ENCODE measurements around the gene OR6A2.

The OR6A2 gene

GRCh38 chr11:6755303-6755952 lies 44.1 kb downstream of the OR6A2 start:
- no peaks in the 10 kb centered on the region for H3K36me3 ChIP-seq (ENCODE audit: insufficient read depth, low read length)
- H3K9ac ChIP-seq (ENCODE audit: low read depth, low read length): no peak overlapping the region

GRCh38 chr11:6747097-6747668 lies 52.3 kb downstream of the OR6A2 start:
- no peak overlapping the region for H3K9ac ChIP-seq (ENCODE audit: low read depth, low read length)
- no peak overlapping the region for H3K4me3 ChIP-seq (ENCODE audit: low read length)
- no peaks in the 10 kb centered on the region for H3K36me3 ChIP-seq (ENCODE audit: insufficient read depth, low read length)
- H3K9me3 ChIP-seq (replicated peaks; ENCODE audit: low read length): no peaks in the 10 kb centered on the region
- no peak overlapping the region for H3K4me2 ChIP-seq (ENCODE audit: low read length)
- no peaks in the 10 kb centered on the region for H3K4me1 ChIP-seq (ENCODE audit: control insufficient read depth, insufficient read depth, low read length)
- H3K27me3 ChIP-seq (ENCODE audit: control insufficient read depth, insufficient read depth, low read length): peaks cover 29% of the 10 kb centered on the region

More at GRCh38 chr11:6755303-6755952, 44.1 kb downstream of the OR6A2 start:
- H3K4me2 ChIP-seq (ENCODE audit: low read length): no peak overlapping the region
- no peak overlapping the region for H3K4me3 ChIP-seq (ENCODE audit: low read length)
- no peaks in the 10 kb centered on the region for H3K4me1 ChIP-seq (ENCODE audit: control insufficient read depth, insufficient read depth, low read length)
- H3K27me3 ChIP-seq (ENCODE audit: control insufficient read depth, insufficient read depth, low read length): no peaks in the 10 kb centered on the region
- no peaks in the 10 kb centered on the region for H3K9me3 ChIP-seq (replicated peaks; ENCODE audit: low read length)

GRCh38 chr11:6746626-6747025 lies 52.9 kb downstream of the OR6A2 start:
- no peak overlapping the region for H3K9ac ChIP-seq (ENCODE audit: low read depth, low read length)
- no peak overlapping the region for H3K4me2 ChIP-seq (ENCODE audit: low read length)
- H3K36me3 ChIP-seq (ENCODE audit: insufficient read depth, low read length): no peaks in the 10 kb centered on the region
- H3K4me1 ChIP-seq (ENCODE audit: control insufficient read depth, insufficient read depth, low read length): no peaks in the 10 kb centered on the region
- H3K9me3 ChIP-seq (replicated peaks; ENCODE audit: low read length): no peaks in the 10 kb centered on the region
- H3K4me3 ChIP-seq (ENCODE audit: low read length): no peak overlapping the region
- H3K27me3 ChIP-seq (ENCODE audit: control insufficient read depth, insufficient read depth, low read length): peaks cover 33% of the 10 kb centered on the region

- H3K9ac ChIP-seq (ENCODE audit: low read depth, low read length): no peak overlapping the region
These were observed 53.3 kb downstream of the OR6A2 start for GRCh38 chr11:6746086-6746618.

GRCh38 chr11:6745465-6746015 lies 53.9 kb downstream of the OR6A2 start:
- Histone ChIP-seq H3K4me3 (ENCODE audit: low read length) (no peak overlapping the region), H3K27me3 (ENCODE audit: control insufficient read depth, insufficient read depth, low read length) (peaks cover 33% of the 10 kb centered on the region), H3K36me3 (ENCODE audit: insufficient read depth, low read length) (no peaks in the 10 kb centered on the region), H3K9me3 (replicated peaks; ENCODE audit: low read length) (no peaks in the 10 kb centered on the region), H3K4me2 (ENCODE audit: low read length) (no peak overlapping the region), H3K9ac (ENCODE audit: low read depth, low read length) (no peak overlapping the region), H3K4me1 (ENCODE audit: control insufficient read depth, insufficient read depth, low read length) (no peaks in the 10 kb centered on the region)

More at GRCh38 chr11:6746086-6746618, 53.3 kb downstream of the OR6A2 start:
- Histone ChIP-seq H3K27me3 (ENCODE audit: control insufficient read depth, insufficient read depth, low read length) (peaks cover 33% of the 10 kb centered on the region), H3K4me2 (ENCODE audit: low read length) (no peak overlapping the region), H3K36me3 (ENCODE audit: insufficient read depth, low read length) (no peaks in the 10 kb centered on the region), H3K4me3 (ENCODE audit: low read length) (no peak overlapping the region), H3K4me1 (ENCODE audit: control insufficient read depth, insufficient read depth, low read length) (no peaks in the 10 kb centered on the region), H3K9me3 (replicated peaks; ENCODE audit: low read length) (no peaks in the 10 kb centered on the region)

GRCh38 chr11:6745018-6745417 lies 54.5 kb downstream of the OR6A2 start:
- H3K4me1 ChIP-seq (ENCODE audit: control insufficient read depth, insufficient read depth, low read length): no peaks in the 10 kb centered on the region
- peaks cover 33% of the 10 kb centered on the region for H3K27me3 ChIP-seq (ENCODE audit: control insufficient read depth, insufficient read depth, low read length)
- no peaks in the 10 kb centered on the region for H3K36me3 ChIP-seq (ENCODE audit: insufficient read depth, low read length)
- no peak overlapping the region for H3K4me2 ChIP-seq (ENCODE audit: low read length)
- H3K9me3 ChIP-seq (replicated peaks; ENCODE audit: low read length): no peaks in the 10 kb centered on the region
- no peak overlapping the region for H3K9ac ChIP-seq (ENCODE audit: low read depth, low read length)
- no peak overlapping the region for H3K4me3 ChIP-seq (ENCODE audit: low read length)

- Histone ChIP-seq H3K4me1 (ENCODE audit: control insufficient read depth, insufficient read depth, low read length) (no peaks in the 10 kb centered on the region), H3K9ac (ENCODE audit: low read depth, low read length) (no peak overlapping the region), H3K4me3 (ENCODE audit: low read length) (no peak overlapping the region)
These were observed 57.2 kb downstream of the OR6A2 start for GRCh38 chr11:6742260-6742659.

More at GRCh38 chr11:6742260-6742659, 57.2 kb downstream of the OR6A2 start:
- H3K27me3 ChIP-seq (ENCODE audit: control insufficient read depth, insufficient read depth, low read length): peaks cover 25% of the 10 kb centered on the region
- H3K4me2 ChIP-seq (ENCODE audit: low read length): no peak overlapping the region
- no peaks in the 10 kb centered on the region for H3K9me3 ChIP-seq (replicated peaks; ENCODE audit: low read length)
- H3K36me3 ChIP-seq (ENCODE audit: insufficient read depth, low read length): no peaks in the 10 kb centered on the region
